ENCODE results near the gene NAB1. TPM values are rescaled to one million over a fixed set of nuclear protein-coding genes. Genes with fewer than 3 reads are reported as not detected.

NAB1 gene
- total RNA-seq, 1 donor from 2014 or later: 49.7 TPM

DNA sequence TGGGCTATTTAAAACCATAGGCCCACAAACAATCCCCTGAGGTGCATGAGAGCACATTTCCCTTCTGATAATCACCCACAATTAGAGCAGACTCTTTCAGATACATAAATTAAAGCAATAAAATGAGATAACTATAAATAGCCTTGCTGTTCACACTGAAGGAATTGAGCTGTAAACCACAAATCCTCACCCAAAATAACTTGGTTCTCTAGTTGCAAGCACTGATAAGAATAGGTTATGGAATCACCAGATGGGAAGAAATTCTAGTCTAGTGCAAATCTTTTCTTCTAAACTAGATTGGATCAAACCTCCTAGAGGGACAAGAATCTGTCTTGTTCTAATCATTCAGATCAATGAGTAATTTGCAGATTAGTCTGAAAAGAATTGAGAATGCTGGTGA, 64.6 kb downstream of the NAB1 start:
- no peak for DNase-seq (ENCODE audit: low spot score)

DNA sequence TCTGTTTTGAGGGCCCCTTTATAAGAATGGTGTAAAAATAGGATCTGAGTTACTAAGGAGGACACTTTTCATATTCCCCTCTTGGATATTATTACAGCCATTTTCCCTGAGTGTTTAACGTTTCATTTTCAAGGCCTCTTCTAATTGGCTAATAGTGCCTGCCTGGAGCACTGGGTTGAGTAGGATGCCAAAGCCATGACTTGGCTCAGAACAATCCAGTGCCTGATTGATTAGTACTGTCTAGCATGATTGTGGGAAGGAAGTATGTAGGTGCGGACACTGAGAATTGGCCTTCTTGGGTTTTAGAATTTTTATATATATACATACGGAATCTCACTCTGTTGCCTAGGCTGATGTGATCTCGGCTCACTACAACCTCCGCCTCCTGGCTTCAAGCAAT, 66.1 kb downstream of the NAB1 start:
- DNase-seq (ENCODE audit: low spot score): no peak

- DNase-seq (ENCODE audit: low spot score): no peak
Measured at GRCh38 chr2:190716176-190716807, 67.4 kb downstream of the NAB1 start.

DNA sequence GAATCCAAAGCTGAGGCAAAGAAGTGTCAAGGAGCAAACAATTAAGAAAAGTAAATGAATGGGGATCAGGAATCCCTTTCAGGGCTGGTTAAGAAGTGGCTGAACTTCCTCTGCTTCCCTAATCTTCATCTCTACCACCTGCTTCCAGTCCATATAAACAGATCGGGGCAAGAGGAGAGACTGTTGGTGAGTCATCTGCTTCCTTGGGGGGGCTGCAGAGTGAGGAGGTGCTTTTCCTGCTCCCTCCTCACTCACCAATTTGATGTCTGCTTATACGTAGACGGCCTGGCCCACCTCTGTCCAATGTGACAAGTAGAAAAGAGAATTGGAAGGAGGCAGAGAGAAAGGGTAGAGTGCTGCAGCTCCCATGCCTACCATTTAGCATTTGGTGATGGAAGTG, 68.4 kb downstream of the NAB1 start:
- DNase-seq (ENCODE audit: low spot score): no peak

DNA sequence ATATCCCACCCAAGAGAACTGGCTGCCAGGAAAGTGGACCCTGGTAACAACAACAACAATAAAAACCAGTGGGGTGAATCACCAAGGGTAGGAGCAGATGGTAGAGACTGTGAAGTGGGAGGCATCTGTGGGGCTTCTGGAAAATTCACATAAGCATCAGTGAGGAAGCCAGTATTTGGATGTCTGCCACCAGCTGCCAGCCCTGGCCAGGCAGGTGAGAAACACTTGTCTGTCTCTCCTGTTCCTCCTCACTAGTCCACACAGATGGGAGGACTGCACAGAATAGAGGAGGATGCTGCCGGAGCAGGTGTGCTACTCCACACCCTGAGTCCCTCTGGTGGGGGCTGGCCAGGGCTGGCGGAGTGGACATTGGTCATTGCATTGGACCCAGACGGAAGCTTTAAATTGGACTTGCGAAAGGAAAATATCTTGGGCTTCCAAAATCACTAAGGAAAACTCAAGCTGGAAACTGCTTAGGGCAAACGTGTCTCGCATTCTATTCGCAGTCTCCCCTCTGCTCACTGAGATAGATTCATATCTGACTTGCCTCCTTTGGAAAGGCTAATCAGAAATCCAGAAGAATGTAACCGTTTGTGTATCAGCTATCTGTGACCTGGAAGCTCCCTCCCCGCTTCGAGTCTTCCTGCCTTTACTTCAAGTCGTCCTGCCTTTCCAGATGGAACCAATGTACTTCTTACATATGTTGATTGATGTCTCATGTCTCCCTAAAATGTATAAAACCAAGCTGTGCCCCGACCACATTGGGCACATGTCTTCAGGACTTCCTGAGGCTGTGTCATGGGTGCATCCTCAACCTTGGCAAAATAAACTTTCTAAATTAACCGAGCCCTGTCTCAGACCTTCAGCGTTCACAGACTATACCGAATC, 69.1 kb downstream of the NAB1 start:
- no peak for DNase-seq (ENCODE audit: low spot score)

DNA sequence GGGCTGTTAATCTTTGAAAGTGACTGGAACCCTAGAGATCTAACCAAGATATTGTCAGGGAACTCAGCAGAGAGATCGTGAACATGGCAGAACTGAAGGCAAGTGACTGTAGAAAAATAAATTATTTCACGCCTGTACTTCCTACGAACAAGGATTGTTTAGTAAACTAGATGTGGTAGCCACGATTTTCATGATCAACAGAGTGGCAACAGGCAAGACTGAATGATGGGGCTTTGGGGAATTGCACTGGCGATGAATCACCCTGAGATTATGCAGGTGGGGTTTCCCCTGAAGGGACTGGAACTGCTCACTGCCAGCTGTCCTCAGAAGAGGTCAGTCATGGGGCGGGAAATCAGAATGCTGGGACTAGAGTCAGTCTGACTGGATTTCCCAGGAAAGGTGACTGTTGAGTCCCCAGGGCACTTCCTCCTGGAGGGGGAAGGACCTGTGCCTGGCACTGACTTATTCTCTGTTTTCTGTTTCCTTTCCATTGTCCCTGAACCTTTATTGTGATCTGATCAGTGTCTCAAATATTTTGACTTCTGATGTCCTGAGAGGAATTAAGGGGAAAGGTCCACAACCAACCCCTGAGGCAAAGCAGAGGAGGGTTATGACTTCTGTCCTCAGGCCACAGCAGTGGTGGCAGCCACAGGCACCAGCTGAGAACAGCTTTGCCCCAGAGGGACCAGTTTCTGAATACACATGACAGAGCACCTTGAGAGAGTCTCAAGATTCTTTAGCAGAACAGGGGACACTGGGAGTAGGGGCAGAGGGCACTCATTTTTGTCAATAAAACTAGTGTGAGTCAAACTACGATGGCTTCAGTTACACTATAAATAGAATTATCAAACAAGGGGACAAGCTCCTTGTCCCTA, 70.0 kb downstream of the NAB1 start:
- DNase-seq (ENCODE audit: low spot score): peak; percentile 66

- DNase-seq (ENCODE audit: low spot score): no peak
Measured at GRCh38 chr2:190720276-190720675, 71.4 kb downstream of the NAB1 start.

DNA sequence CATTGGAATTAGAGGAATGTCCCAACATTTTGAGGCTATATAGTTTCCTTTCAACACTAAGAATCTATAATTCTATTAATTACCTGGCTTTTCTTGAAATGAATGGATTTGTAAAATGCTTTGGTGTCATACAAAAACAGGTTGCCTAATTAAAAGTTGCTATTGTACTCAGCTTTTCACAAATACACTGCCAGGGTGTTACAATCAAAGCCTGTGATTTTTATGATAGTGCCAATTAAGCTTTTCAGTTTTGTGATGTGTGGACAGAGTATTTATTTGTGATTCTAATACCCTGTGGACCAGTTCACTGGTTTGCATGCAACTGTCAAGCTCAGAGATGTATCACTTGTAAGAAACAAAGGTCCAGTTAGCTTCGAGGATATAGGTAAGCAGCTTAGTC, 71.8 kb downstream of the NAB1 start:
- DNase-seq (ENCODE audit: low spot score): no peak

- no peak for DNase-seq (ENCODE audit: low spot score)
Measured at GRCh38 chr2:190722061-190722759, 73.3 kb downstream of the NAB1 start.

DNA sequence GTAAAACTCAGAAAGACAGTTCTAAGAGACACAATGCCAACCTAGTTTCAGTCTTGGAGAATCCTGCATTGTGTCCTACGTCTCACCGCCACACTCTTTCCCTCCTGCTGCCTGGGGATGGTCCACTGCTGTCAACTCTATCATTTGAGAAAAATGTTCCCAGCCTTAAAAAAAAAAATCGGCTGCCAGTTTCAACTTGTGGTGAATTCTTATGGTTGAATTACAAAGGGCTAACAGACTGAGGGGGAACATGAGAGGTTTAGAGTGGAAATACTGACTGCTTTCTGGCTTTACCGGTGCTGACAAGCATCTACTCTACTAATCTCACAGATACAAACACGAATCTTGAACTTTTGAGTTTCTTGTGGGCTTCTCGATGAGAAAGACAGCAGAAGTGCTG, 74.0 kb downstream of the NAB1 start:
- no peak for DNase-seq (ENCODE audit: low spot score)

DNA sequence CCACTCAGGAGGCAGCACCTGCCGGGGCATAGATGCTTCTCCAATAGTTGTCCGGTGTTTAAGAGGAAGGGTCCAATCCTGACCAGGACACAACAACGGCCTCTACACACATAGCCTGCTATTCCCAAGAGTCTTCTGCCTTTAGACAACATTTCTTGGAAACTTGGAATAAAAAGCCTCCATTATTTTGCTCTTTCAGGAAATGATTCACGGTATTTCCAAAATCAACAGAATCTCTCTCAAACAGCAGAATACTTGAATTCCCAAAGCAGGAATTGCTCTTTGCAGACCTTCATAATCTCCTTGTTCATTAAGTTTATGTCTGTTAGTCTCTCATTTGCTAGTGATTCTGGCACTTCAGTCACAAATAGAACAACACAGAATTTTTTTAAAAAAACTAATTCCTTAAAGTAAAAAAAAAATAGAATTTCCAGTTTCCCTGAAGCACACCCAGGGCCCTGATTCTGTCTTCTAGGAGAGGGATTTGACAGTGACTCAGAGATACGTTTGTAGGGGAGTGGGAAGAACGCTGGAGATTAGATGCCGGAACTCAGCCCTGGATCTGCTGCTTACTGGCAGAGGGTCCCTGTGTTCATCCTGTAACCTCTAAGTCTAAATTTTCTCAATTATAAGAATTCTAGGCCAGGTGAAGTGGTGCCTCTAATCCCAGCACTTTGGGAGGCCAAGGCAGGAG, 74.7 kb downstream of the NAB1 start:
- no peak for DNase-seq (ENCODE audit: low spot score)

GRCh38 chr2:190726255-190726654, 77.4 kb downstream of the NAB1 start:
- DNase-seq (ENCODE audit: low spot score): no peak

- DNase-seq (ENCODE audit: low spot score): no peak
Measured at GRCh38 chr2:190736355-190736754, 87.5 kb downstream of the NAB1 start.

- no peak for DNase-seq (ENCODE audit: low spot score)
Measured at GRCh38 chr2:190740449-190740848, 91.6 kb downstream of the NAB1 start.

Other genes starting within 250 kb of the NAB1 start
- 67.5 TPM for gene MFSD6, start 240.7 kb upstream of the NAB1 start, total RNA-seq
- gene NEMP2, start 114.4 kb upstream of the NAB1 start, total RNA-seq: 8.2 TPM
- gene GLS, start 231.7 kb downstream of the NAB1 start, total RNA-seq: 105 TPM

Data from ureter (tissue), 1 donor.